ENCODE results near the gene LRRC8A.

LRRC8A gene

GRCh38 chr9:128836509-128837145 is 45.3 kb upstream of the LRRC8A start:
- Histone ChIP-seq H3K18ac (ENCODE audit: low read length) (no peak overlapping the region), H3K23ac (ENCODE audit: low read depth, low read length, poor library complexity) (no peak overlapping the region), H3K27me3 (ENCODE audit: control insufficient read depth in 3 of 3, insufficient read depth in 3 of 3, low read depth in 1 of 3, low read length in 3 of 3) (no peaks in the 10 kb centered on the region), H3K9ac (ENCODE audit: low read depth, low read length, poor library complexity) (no peak overlapping the region), H2AFZ (ENCODE audit: low read length) (no peak overlapping the region), H3K4me2 (ENCODE audit: insufficient read depth, low read length, poor library complexity, severe bottlenecking) (no peak overlapping the region), H2AK5ac (ENCODE audit: low read depth, low read length) (no peak overlapping the region), H3K79me1 (ENCODE audit: low read depth, low read length) (peaks cover 2% of the 10 kb centered on the region), H2BK5ac (ENCODE audit: low read length) (no peak overlapping the region), H3K4me1 (ENCODE audit: control insufficient read depth in 2 of 2, insufficient read depth in 1 of 2, low read depth in 1 of 2, low read length in 2 of 2) (no peaks in the 10 kb centered on the region), H2BK15ac (ENCODE audit: low read length) (no peak overlapping the region), H3K27ac (replicated peaks; ENCODE audit: low read length) (no peak overlapping the region), H4K91ac (ENCODE audit: low read depth, low read length, poor library complexity) (no peak overlapping the region), H3K36me3 (replicated peaks in 1 of 2; ENCODE audit: control insufficient read depth in 2 of 2, insufficient read depth in 2 of 2, low read length in 2 of 2) (peaks cover 13 to 36% of the 10 kb centered on the region in 2 donors), H3K14ac (ENCODE audit: low read length) (no peak overlapping the region), H3K4ac (ENCODE audit: low read length) (no peak overlapping the region), H2BK12ac (ENCODE audit: low read length) (no peak overlapping the region), H3K9me3 (replicated peaks in 1 of 2; ENCODE audit: control insufficient read depth in 2 of 2, insufficient read depth in 1 of 2, low read depth in 1 of 2, low read length in 2 of 2) (no peaks in the 10 kb centered on the region), H4K8ac (ENCODE audit: low read depth, low read length) (no peak overlapping the region), H3K4me3 (ENCODE audit: low read length in 2 of 2) (peak overlapping the region in 1 of 2 donors; percentile 62), H2BK120ac (ENCODE audit: low read depth, low read length) (no peak overlapping the region)
- no peak for DNase-seq (ENCODE audit: low spot score)
- WGBS, 2 donors (ENCODE audit: extremely low coverage in 2 of 2, insufficient read length in 2 of 2, insufficient replicate concordance in 1 of 2): no CpG with 5 or more reads among the region's 14 CpGs

- H3K4ac ChIP-seq (ENCODE audit: low read length): no peak overlapping the region
- H2BK120ac ChIP-seq (ENCODE audit: low read depth, low read length): no peak overlapping the region
- H2BK12ac ChIP-seq (ENCODE audit: low read length): no peak overlapping the region
- no peak overlapping the region for H3K27ac ChIP-seq (replicated peaks; ENCODE audit: low read length)
- H3K79me1 ChIP-seq (ENCODE audit: low read depth, low read length): peaks cover 2% of the 10 kb centered on the region
- no peak overlapping the region for H4K91ac ChIP-seq (ENCODE audit: low read depth, low read length, poor library complexity)
- H3K36me3 ChIP-seq (replicated peaks in 1 of 2; ENCODE audit: control insufficient read depth in 2 of 2, insufficient read depth in 2 of 2, low read length in 2 of 2): peaks cover 13 to 33% of the 10 kb centered on the region in 2 donors
- H3K9ac ChIP-seq (ENCODE audit: low read depth, low read length, poor library complexity): no peak overlapping the region
- no peak overlapping the region for H3K4me2 ChIP-seq (ENCODE audit: insufficient read depth, low read length, poor library complexity, severe bottlenecking)
- H3K4me1 ChIP-seq (ENCODE audit: control insufficient read depth in 2 of 2, insufficient read depth in 1 of 2, low read depth in 1 of 2, low read length in 2 of 2): no peaks in the 10 kb centered on the region
- H2BK5ac ChIP-seq (ENCODE audit: low read length): no peak overlapping the region
- WGBS, 2 donors (ENCODE audit: extremely low coverage in 2 of 2, insufficient read length in 2 of 2, insufficient replicate concordance in 1 of 2): no CpG with 5 or more reads among the region's 3 CpGs
- H3K27me3 ChIP-seq (ENCODE audit: control insufficient read depth in 3 of 3, insufficient read depth in 3 of 3, low read depth in 1 of 3, low read length in 3 of 3): no peaks in the 10 kb centered on the region
- no peak overlapping the region for H3K18ac ChIP-seq (ENCODE audit: low read length)
- no peak overlapping the region for H3K14ac ChIP-seq (ENCODE audit: low read length)
- H2BK15ac ChIP-seq (ENCODE audit: low read length): no peak overlapping the region
- no peak for DNase-seq (ENCODE audit: low spot score)
- H3K23ac ChIP-seq (ENCODE audit: low read depth, low read length, poor library complexity): no peak overlapping the region
- H4K8ac ChIP-seq (ENCODE audit: low read depth, low read length): no peak overlapping the region
- H3K9me3 ChIP-seq (replicated peaks in 1 of 2; ENCODE audit: control insufficient read depth in 2 of 2, insufficient read depth in 1 of 2, low read depth in 1 of 2, low read length in 2 of 2): no peaks in the 10 kb centered on the region
- no peak overlapping the region for H3K4me3 ChIP-seq (ENCODE audit: low read length in 2 of 2)
- H2AK5ac ChIP-seq (ENCODE audit: low read depth, low read length): no peak overlapping the region
- no peak overlapping the region for H2AFZ ChIP-seq (ENCODE audit: low read length)
Measured at GRCh38 chr9:128838338-128838737, 43.6 kb upstream of the LRRC8A start.

GRCh38 chr9:128840524-128840923 is 41.4 kb upstream of the LRRC8A start:
- H3K36me3 ChIP-seq (replicated peaks in 1 of 2; ENCODE audit: control insufficient read depth in 2 of 2, insufficient read depth in 2 of 2, low read length in 2 of 2): peaks cover 7 to 23% of the 10 kb centered on the region in 2 donors
- H3K14ac ChIP-seq (ENCODE audit: low read length): no peak overlapping the region
- WGBS, 2 donors (ENCODE audit: extremely low coverage in 2 of 2, insufficient read length in 2 of 2, insufficient replicate concordance in 1 of 2): no CpG with 5 or more reads among the region's 1 CpG
- no peak overlapping the region for H2BK12ac ChIP-seq (ENCODE audit: low read length)
- no peak for DNase-seq (ENCODE audit: low spot score)
- no peaks in the 10 kb centered on the region for H3K27me3 ChIP-seq (ENCODE audit: control insufficient read depth in 3 of 3, insufficient read depth in 3 of 3, low read depth in 1 of 3, low read length in 3 of 3)
- no peak overlapping the region for H4K8ac ChIP-seq (ENCODE audit: low read depth, low read length)
- no peak overlapping the region for H3K9ac ChIP-seq (ENCODE audit: low read depth, low read length, poor library complexity)
- peaks cover 5% of the 10 kb centered on the region for H3K79me1 ChIP-seq (ENCODE audit: low read depth, low read length)
- no peak overlapping the region for H3K27ac ChIP-seq (replicated peaks; ENCODE audit: low read length)
- H2BK15ac ChIP-seq (ENCODE audit: low read length): no peak overlapping the region
- H2BK5ac ChIP-seq (ENCODE audit: low read length): no peak overlapping the region
- no peak overlapping the region for H3K18ac ChIP-seq (ENCODE audit: low read length)
- no peak overlapping the region for H2BK120ac ChIP-seq (ENCODE audit: low read depth, low read length)
- no peak overlapping the region for H3K23ac ChIP-seq (ENCODE audit: low read depth, low read length, poor library complexity)
- H2AK5ac ChIP-seq (ENCODE audit: low read depth, low read length): no peak overlapping the region
- no peak overlapping the region for H3K4ac ChIP-seq (ENCODE audit: low read length)
- H3K4me3 ChIP-seq (ENCODE audit: low read length in 2 of 2): no peak overlapping the region
- H4K91ac ChIP-seq (ENCODE audit: low read depth, low read length, poor library complexity): no peak overlapping the region
- H3K4me1 ChIP-seq (ENCODE audit: control insufficient read depth in 2 of 2, insufficient read depth in 1 of 2, low read depth in 1 of 2, low read length in 2 of 2): no peaks in the 10 kb centered on the region
- no peaks in the 10 kb centered on the region for H3K9me3 ChIP-seq (replicated peaks in 1 of 2; ENCODE audit: control insufficient read depth in 2 of 2, insufficient read depth in 1 of 2, low read depth in 1 of 2, low read length in 2 of 2)
- no peak overlapping the region for H3K4me2 ChIP-seq (ENCODE audit: insufficient read depth, low read length, poor library complexity, severe bottlenecking)
- H2AFZ ChIP-seq (ENCODE audit: low read length): no peak overlapping the region

- no peak overlapping the region for H4K91ac ChIP-seq (ENCODE audit: low read depth, low read length, poor library complexity)
- DNase-seq (ENCODE audit: low spot score): no peak
- H3K14ac ChIP-seq (ENCODE audit: low read length): no peak overlapping the region
- no peak overlapping the region for H4K8ac ChIP-seq (ENCODE audit: low read depth, low read length)
- no peak overlapping the region for H2BK5ac ChIP-seq (ENCODE audit: low read length)
- peaks cover 5% of the 10 kb centered on the region for H3K79me1 ChIP-seq (ENCODE audit: low read depth, low read length)
- H3K36me3 ChIP-seq (replicated peaks in 1 of 2; ENCODE audit: control insufficient read depth in 2 of 2, insufficient read depth in 2 of 2, low read length in 2 of 2): peaks cover 5 to 18% of the 10 kb centered on the region in 2 donors
- H3K9ac ChIP-seq (ENCODE audit: low read depth, low read length, poor library complexity): no peak overlapping the region
- H3K4me1 ChIP-seq (ENCODE audit: control insufficient read depth in 2 of 2, insufficient read depth in 1 of 2, low read depth in 1 of 2, low read length in 2 of 2): no peaks in the 10 kb centered on the region
- H3K27me3 ChIP-seq (ENCODE audit: control insufficient read depth in 3 of 3, insufficient read depth in 3 of 3, low read depth in 1 of 3, low read length in 3 of 3): no peaks in the 10 kb centered on the region
- H3K4me3 ChIP-seq (ENCODE audit: low read length in 2 of 2): no peak overlapping the region
- H2BK15ac ChIP-seq (ENCODE audit: low read length): no peak overlapping the region
- H2AFZ ChIP-seq (ENCODE audit: low read length): no peak overlapping the region
- no peak overlapping the region for H3K4ac ChIP-seq (ENCODE audit: low read length)
- H3K18ac ChIP-seq (ENCODE audit: low read length): no peak overlapping the region
- H3K27ac ChIP-seq (replicated peaks; ENCODE audit: low read length): no peak overlapping the region
- no peak overlapping the region for H2BK12ac ChIP-seq (ENCODE audit: low read length)
- H2AK5ac ChIP-seq (ENCODE audit: low read depth, low read length): no peak overlapping the region
- H3K23ac ChIP-seq (ENCODE audit: low read depth, low read length, poor library complexity): no peak overlapping the region
- no peak overlapping the region for H2BK120ac ChIP-seq (ENCODE audit: low read depth, low read length)
- 100% methylated on average over 2 of the region's 12 CpGs; no CpG with 5 or more reads in 1 of the 2 donors for WGBS, 2 donors (ENCODE audit: extremely low coverage in 2 of 2, insufficient read length in 2 of 2, insufficient replicate concordance in 1 of 2)
- H3K9me3 ChIP-seq (replicated peaks in 1 of 2; ENCODE audit: control insufficient read depth in 2 of 2, insufficient read depth in 1 of 2, low read depth in 1 of 2, low read length in 2 of 2): no peaks in the 10 kb centered on the region
- H3K4me2 ChIP-seq (ENCODE audit: insufficient read depth, low read length, poor library complexity, severe bottlenecking): no peak overlapping the region
Measured at GRCh38 chr9:128841694-128842492, 40.0 kb upstream of the LRRC8A start.

All from neuronal stem cell (in vitro differentiated cells).